HG03135 (cell line): Measurements from ENCODE around the gene FOXL1.

Experiments used
- ATAC-seq: cut with Tn5 transposase; IDR thresholded peaks from one replicate; pipeline ENCODE4 v1.9.1; 2021; ENCODE audit warnings: mild to moderate bottlenecking, moderate library complexity; ENCODE audit not compliant: unreplicated experiment

The FOXL1 gene

DNA sequence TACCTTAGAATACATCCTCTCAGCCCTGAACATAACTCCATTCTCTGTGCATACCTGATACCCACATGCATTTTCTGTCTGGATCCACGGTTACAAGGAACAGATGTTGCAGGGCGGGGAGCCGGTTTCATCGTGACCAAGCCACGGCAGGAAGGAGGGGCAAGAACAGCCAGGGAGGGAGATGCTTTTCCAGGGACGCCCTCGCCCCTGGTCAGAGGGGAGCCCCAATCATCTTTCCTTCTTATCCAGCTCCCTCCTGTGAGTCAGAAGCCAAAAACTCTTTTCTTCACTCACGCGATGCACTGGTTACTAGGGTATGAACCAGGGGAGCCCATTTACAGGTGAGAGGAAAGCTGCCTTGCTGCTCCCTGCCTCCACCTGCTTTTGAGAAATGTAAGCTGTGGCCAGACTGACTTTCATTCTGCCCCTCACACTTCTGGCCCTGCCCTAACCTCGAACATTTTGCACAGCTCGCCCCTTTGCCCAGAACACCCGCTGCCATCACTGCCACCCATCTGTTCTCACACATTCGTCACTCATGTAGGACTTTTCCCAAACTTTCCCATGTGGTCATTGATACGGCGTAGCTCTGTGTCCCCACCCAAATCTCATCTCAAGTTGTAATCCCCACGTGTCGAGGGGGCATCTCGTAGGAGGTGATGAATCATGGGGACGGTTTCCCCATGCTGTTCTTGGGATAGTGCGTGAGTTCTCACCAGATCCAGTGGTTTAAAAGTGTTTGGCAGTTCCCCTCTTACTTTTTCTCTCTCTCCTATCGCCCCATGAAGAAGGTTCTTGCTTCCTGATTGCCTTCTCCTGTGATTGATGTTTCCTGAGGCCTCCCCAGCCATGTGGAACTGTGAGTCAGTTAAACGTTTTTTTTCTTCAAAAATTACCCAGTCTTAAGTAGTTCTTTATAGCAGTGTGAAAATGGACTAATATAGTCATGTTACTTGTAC lies 20.5 kb downstream of the FOXL1 start:
- ATAC-seq = no peak

DNA sequence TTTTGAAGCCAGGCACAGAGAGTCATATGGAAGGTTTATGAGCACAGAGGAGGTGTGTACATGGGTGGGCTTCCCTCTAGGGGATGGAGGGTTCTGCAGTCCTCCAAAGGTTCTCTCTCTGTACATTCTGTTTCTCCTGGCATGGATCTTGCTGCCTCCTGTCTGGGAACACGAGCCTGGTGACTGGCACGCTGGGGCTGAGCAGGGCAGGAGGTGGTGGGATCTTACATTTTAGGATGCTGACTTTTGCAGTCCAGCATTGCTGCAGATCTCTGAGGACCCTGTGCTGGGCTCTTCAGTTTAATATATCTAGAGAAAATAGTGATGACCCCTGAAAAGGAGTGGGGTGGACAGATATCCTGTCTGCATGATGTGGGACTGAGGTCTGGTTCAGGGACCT lies 23.0 kb downstream of the FOXL1 start:
- ATAC-seq = no peak

DNA sequence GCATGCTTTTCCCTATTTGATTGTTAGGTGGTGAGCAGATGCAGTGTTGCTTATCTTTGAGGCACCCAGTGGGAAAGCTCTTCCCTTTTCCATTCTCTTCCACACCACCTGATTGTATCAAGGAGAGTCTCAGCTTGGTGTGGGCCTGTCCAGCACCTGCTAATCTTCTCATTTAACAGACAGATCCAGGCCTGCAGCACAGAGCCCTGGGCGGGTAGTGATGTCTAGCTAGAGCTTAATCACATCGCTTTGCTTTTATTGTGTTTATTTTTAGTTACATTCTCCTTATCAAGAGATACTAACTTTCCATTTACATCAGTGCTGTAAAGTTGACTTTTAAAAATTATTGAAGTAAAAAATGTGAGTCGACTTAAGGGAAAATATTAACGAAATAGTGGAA lies 24.2 kb downstream of the FOXL1 start:
- ATAC-seq = no peak

DNA sequence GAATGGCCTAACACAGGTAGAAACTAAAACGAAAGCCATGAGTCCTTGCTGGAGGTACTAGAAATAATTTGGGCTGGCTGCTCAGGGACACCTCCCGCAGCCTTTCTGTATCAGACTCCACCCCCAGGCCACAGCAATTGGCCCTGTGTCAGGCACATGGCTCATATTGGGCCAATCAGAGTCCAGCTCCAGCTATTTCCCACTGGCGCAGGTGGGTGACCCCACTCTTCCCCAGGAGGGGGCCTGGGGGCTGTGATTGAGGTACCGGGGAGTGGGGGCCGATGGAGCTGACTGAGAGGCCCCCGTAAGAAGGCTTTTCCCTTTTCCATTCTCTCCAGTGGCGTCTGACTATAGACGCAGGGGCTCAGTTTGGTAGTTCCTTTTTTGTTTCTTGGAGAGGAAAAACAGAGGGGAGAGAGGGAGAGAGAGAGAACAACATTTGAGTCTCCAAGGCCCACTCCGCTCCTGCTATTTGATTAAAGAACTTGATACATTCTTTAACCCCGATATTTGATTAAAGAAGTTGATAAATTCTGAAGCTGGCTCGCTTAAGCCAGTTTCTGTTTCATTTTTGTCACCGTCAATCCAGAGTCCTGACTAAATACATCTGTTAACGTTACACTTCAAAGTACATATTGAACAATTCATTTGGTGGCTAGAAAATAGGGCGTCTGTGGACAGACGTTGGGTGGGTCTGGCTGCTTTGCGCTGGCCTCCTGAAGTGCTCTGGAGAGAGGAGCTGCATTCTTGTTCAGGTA lies 26.3 kb downstream of the FOXL1 start:
- peak; percentile 55 for ATAC-seq

DNA sequence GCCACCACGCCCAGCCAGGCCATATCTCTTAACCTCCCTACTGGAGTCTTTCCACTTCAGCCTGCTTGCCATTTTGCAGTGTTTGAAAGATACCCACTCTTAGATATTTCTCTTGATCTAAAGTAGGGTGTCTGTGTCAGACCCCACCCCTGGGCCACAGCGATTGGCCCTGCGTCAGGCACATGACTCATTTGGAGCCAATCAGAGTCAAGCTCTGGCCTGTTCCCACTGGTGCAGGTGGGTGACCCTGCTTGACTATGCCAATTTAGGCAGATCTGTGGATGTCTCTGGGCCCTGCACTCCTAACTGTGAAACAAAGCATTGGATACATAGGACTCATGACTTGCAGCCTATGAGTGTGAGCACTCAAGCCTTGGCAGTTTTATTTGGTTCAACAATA lies 27.6 kb downstream of the FOXL1 start:
- ATAC-seq = no peak

DNA sequence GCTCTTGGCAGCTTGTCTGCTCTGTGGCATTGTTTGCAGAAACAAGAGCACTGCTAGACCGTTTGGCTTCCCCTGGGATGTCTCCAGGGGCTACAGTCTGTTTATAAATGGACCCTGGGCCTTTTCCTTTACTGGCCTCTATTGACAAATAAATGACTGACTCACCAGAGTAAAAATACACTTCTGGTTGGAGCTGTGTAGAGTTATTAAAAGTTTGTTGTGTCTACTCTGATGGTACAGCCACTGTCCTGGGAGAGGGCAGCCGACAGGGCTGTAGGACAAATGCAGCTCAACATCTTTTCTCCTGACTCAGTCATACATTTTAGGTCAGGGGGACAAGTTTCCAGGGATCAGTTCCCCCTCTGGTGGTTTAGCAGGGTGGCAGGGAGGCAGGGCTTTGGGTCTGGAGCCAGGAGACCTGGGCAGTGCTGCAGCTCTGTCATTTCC lies 30.0 kb downstream of the FOXL1 start:
- no peak for ATAC-seq

DNA sequence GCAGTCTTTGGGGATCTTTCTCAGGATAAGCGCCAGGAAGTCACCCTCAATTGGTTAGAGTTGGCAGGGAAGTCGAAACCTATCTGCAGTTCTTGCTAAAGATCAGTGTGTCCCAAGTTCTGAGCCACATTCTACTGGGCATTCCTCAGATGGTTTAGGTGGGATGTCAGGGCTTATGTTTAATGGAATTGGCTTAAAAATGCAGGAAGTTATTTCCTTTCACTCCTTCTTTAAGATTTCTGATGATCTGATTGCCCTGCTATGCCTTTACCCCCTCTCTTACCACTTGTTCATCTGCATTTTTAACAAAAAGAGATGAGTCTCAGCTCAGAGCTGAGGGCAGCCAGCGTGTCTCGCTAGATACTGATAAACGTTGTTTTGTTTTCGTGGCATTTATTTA lies 30.8 kb downstream of the FOXL1 start:
- no peak for ATAC-seq

DNA sequence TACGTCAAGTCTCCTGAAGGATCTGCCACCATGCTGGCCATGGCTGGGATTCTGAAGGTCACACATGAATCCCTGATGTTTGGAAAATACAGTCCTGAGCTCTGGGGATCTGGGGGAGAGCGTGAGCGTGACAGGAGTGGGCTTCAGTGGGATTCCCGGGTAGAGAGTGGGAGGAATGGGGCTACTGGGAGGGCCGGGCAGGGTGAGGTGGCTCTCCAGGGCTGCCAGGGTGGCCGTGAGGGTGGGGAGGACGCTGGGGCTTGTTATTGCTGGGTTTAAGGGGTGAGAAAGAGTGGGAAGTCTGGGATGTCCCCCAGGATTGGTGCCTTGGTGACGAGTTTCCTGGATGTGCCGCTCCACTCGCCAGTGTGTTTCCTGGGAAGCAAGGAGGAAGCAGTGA lies 31.3 kb downstream of the FOXL1 start:
- no peak for ATAC-seq

DNA sequence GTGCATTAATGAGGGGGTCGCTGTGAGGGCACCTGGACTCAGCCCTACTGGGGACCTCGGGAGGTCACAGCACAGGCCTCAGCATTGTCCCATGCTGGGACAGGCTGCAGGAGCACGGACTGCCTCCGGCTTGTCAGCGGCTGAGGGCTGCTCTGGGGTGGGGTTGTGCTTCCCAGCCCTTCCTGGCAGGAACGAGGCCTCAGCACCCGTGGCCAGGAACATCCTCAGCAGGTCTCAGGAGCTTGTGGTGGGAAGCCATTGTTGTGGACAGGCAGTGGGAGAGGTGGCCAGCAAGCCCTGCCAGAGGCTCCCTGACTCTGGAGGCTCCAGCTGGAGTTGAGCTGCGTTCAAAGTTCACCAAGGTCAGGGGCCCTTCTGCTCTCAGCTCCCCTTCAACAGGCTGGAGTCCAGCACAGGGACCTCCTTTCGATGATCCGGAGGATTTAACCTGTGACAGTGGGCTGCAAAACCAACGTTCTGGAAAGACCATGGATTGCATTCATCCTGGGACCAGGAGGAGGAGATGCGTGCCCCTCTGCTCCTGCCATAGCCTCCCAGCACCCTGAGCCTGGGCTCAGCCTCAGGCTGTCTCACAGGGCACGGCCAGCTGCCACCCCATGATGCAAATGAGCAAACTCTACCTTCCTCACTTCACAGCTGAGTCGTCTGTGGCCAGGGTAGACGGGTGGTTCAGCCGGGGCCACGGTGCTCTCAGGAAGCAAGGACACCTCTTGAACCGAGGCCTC lies 32.6 kb downstream of the FOXL1 start:
- no peak for ATAC-seq

DNA sequence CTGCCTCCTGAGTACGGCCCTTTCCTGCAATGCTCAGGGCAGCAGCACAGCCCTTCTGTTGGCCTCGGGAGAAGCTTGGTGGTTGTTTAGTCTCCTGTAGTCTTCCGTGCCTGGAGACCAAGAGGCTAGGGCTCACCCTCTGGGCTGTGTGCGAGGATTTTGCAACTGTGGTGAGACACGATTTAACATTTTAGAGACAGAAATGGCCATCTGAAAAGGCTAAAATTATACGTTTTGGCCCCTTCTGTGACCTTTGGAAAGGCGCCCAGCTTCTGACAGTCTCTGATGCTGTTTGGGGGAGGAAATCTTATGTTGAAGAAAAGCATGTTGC lies 33.1 kb downstream of the FOXL1 start:
- no peak for ATAC-seq

DNA sequence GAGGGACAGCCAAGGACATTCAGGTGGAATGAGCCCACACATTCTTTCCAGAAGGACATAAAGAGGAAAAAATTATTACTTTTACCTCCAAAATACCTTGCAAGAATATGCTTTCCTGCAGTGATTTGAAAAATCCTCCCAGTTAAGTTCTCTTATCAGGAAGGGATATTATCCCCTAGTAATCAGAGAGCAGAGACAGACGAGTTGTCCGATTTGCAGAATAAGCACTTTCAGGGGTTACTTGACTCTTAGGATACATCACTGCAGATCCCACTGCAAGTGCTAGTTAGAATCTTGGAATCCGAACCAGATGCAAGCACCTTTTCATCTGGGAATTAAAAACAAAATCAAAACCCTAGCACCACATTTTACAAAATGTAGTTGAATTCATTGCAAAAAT lies 33.6 kb downstream of the FOXL1 start:
- ATAC-seq = no peak

DNA sequence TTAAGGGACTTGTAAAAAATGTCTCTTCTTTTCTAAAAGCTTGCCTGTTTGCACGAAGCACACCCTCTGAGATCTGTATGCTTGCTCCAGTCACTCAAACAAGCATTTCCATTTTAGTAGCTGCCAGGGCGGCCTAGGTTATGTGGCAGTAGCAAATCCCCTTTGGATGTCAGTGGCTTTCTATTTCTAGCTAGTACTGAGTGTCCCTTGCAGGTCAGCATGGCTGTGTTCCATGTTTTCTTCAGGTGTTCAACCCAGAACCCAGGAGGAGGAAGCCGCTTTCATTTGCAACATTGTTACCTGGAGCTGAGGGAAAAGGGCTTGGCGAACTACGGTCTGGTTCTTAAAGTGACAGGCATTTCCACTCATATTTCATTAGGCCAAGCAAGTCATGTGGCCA lies 36.4 kb downstream of the FOXL1 start:
- ATAC-seq = no peak

DNA sequence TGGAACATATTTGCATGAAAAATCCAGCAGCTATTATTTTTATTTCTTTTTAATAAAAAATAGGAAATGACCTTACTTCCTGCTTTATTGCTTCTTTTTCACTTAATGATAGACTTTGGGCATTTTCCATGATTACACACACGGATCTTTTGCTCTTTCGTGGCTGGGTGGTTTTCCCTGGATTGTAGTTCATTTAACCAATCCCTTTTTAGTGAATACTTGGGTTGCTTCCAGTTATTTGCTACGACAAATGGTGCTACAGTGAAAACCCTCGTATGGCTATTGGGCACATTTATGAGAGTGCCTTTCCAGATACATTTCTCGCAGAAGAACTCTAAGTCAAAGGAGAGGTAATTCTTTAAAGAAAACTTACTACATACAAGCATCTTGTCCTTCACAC lies 38.6 kb downstream of the FOXL1 start:
- ATAC-seq = no peak

DNA sequence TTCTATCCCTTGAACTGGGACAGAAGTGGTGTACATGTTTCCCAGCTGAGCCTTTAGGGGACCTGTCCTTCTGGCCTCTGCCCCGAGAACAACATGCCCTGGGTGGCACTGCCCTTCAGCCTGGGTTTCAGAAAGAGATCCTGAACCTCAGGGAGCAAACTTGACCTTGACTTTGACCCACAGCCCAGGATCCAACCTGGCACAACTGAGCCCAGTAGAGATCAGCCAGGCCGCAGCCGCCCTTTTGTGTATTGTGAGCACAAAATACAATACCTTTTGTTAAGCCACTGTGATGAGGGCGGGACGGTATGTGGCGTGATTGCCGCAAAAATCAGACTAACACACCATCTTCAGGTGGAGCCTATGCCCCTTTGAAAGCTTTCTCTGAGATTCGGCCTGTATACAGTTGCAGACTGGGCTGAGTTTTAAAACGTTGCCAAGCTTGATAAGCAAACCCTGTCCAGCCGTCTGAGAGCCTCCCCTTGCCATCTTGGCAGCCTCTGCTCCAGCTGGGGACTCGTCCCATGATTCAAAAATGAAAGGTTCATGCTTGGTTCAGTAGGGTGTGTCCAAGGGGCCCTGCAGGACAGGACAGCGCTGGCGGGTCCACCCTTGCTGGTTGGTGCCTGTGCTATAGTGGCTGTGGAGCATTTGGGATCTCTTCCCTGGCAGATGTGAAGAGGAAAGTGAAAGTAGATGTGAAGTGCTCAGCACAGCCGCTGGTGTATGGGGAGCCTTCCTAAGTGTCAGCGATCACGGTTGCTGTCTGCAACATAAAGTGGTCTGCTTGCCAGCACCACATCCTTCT lies 40.3 kb downstream of the FOXL1 start:
- ATAC-seq = no peak

DNA sequence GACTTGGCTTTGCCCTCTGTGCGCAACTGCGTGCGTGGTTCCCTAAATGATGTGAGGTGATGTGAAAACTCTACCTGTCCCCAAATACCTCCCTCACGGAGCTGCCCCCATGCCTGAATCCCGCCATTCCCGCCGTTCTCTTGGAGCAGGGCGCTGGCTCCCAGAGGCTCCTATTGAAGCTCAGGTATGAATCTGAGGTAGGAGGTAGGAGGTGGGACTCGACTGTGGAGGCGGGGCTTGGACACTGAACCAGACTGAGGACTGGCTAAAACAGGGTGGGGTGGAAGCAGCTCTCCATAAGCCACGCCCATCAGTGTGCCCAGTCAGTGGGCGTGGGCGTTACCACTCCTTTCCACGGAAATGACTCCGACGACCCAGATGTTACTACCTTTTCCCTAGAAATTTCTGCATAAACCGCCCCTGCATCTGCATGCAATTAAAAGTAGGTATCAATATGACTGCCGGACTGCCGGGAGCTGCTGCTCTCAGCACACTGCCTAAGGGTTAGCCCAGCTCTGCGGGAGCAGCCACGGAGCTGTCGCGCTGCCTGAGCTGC lies 41.0 kb downstream of the FOXL1 start:
- ATAC-seq = no peak

DNA sequence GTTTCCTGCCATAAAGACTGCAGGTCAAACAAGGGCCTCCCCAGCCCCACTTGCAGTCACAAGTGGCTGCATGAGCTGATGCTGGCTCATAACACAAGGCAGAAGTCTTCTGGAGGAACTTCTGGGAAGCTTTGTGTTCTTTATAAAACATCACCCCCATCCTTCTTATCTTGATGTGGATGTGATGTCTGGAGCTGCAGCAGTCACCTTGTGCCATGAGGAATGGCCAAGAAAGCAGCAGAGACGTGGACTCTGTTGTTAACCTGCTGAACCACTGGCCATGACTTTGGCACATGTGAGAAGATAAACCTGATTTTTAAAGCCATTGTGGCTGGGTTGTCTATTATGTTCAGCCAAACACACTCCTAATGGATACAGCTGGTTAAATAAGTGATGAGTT lies 41.8 kb downstream of the FOXL1 start:
- no peak for ATAC-seq

DNA sequence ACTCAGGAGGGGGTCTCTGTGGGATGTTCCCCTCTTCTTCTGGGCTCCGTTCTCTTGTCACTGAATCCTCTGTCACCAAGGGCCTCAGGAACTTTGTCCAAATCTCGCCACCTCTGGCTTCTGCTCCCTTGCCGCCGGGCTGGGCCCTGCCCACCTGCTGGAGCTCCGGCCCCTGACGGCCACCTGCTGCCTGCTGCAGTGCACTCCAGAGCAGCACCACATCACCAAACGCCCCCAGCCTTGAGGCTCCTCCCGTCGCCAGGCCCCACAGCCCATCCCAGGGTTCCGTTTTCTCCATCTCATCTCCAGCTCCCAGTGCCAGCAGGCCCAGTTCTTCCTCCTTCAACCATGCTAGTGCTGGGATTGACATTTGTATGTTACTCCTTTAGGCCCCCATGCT lies 43.6 kb downstream of the FOXL1 start:
- no peak for ATAC-seq

DNA sequence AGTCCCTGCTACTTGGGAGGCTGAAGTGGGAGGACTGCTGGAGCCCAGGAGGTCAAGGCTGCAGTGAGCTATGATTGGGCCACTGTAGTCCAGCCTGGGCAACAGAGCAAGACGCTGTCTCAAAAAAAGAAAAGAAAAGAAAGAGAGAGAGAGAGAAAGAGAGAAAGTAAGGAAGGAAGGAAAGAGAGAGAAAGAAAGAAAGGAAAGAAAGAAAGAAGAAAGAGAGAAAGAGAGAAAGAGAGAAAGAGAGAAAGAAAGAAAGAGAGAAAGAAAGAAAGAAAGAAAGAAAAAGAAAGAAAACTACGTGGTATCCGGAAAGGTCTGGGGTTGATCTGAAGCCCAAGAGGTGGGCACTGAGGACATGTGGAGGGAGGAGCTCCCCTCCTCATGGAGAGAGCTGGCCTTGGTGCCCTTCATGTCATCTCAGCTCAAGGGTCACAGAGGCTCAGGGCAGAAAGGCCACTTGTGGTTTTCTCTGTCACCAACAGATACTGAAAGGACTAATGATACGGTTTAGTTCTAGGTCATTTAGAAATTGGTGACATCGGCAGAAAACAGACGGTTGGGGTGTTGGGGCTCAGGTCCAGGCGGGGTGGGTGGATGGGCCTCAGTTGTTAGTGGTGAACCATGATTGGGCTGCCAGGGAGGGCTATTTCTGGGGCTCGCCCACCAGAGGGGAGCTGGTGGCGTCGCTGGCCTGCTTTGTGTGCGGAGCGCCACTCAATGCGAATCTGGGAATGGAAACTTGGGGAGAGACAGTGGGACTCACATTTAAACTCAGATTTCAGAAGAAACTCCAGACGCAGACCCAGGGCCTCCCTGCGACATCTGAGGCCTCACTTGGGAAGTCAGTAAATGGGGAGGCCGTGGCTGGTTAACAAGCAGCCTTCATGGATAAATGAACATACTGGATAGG lies 44.6 kb downstream of the FOXL1 start:
- ATAC-seq = no peak

DNA sequence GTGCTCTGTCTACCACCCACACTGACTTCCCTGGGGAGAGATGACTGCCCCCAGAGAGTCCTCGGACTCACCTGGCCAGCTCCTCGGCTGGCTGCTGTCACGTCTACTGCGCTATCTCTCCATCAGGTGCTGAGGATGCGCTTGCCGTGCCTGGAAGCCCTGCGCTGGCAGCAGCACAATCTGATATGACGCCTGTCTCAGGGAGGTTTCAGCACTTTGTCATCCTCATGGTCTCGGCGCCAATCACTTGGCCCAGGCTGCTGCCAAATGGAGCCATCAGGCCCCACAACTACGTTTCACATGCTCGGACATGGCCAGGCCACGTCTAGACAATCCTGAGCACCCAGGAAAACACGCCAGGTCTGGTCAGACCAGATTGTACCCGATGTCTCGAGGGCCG lies 46.7 kb downstream of the FOXL1 start:
- ATAC-seq = no peak
